GM12878 (cell line): ENCODE results near the gene PPP1R2C. TPM values are rescaled to one million over a fixed set of nuclear protein-coding genes. Genes with fewer than 3 reads are reported as not detected.

ENCODE experiments used
- ATAC-seq: fragments of 200-7000 bp; cut with Tn5 transposase; 3 replicates; pipeline ENCODE4 v1.9.1; 2020; ENCODE audit warnings: mild to moderate bottlenecking, moderate library complexity
- BruUV-seq: library from RNA; stranded (reverse); fragments of 400-500 nt; replicated peaks from 2 replicates; lab custom pipeline; 2021; lab: Mats Ljungman, UMichigan
- CTCF ChIA-PET: fragments of 300-600 bp; sonication (Branson Sonifier 250); formaldehyde crosslinking; extraction: SDS; loops from one replicate; lab custom pipeline; 2021; ENCODE audit warnings: inconsistent platforms; lab: Yijun Ruan, JAX
- POLR2A ChIA-PET: fragments of 350-600 bp; formaldehyde crosslinking; extraction: SDS; loops from one replicate; lab custom pipeline; 2021; ENCODE audit warnings: inconsistent platforms; lab: Charles Lee
- RAD21 ChIA-PET: fragments of 300-600 bp; sonication (Branson Sonifier 250); formaldehyde crosslinking; loops from one replicate; lab custom pipeline; 2023; ENCODE audit warnings: antibody characterized with exemption; ENCODE audit not compliant: unreplicated experiment; lab: Charles Lee
- SMC1A ChIA-PET: fragments of 300-600 bp; sonication (Branson Sonifier 250); formaldehyde crosslinking; loops from one replicate; lab custom pipeline; 2023; ENCODE audit not compliant: unreplicated experiment, uncharacterized antibody; lab: Charles Lee
- DNase-seq: peaks from one replicate; pipeline ENCODE4 v3.0.0-alpha.2; 2011; ENCODE audit warnings: low read depth, low spot score
- FAIRE-seq: peaks from 3 replicates; lab custom pipeline; 2011; peaks lifted over from hg19 to GRCh38; lab: Jason Lieb, UNC
- H2AFZ ChIP-seq: 2 replicates; pipeline ENCODE4 v1.6.0; 2011; ENCODE audit warnings: low read depth, low read length, control low read depth; ENCODE audit not compliant: control insufficient read depth
- H3K27ac ChIP-seq: 2 replicates; pipeline ENCODE4 v1.5.1; 2011; ENCODE audit warnings: control low read depth; ENCODE audit not compliant: control insufficient read depth, insufficient read depth
- H3K27me3 ChIP-seq, 2 experiments: replicated peaks in 1 of 2; 2 replicates each; pipeline versions ENCODE4 v1.6.0 to v1.6.1; 2011; ENCODE audit warnings: low read length in 1 of 2; ENCODE audit not compliant: control insufficient read depth in 2 of 2, insufficient read depth in 2 of 2
- H3K36me3 ChIP-seq, 2 experiments: 2 replicates each; pipeline ENCODE4 v1.5.1; 2011; ENCODE audit warnings: low read length in 1 of 2; ENCODE audit not compliant: control insufficient read depth in 2 of 2, insufficient read depth in 2 of 2
- H3K4me1 ChIP-seq: 2 replicates; pipeline ENCODE4 v1.6.1; 2011; ENCODE audit warnings: mild to moderate bottlenecking, low read length, moderate library complexity, mixed read lengths; ENCODE audit not compliant: control insufficient read depth, insufficient read depth
- H3K4me2 ChIP-seq: 2 replicates; pipeline ENCODE4 v1.6.0; 2011; ENCODE audit warnings: control low read depth; ENCODE audit not compliant: control insufficient read depth, insufficient read depth
- H3K4me3 ChIP-seq: fragments of 200-600 bp; sonication (generic); 2 replicates; pipeline ENCODE4 v1.5.1; 2016
- H3K79me2 ChIP-seq: 2 replicates; pipeline ENCODE4 v1.6.0; 2011; ENCODE audit warnings: low read length; ENCODE audit not compliant: control insufficient read depth, insufficient read depth
- H3K9ac ChIP-seq: 2 replicates; pipeline ENCODE4 v1.8.0; 2011; ENCODE audit warnings: low read length, control low read depth, mixed read lengths; ENCODE audit not compliant: control insufficient read depth, insufficient read depth
- H3K9me3 ChIP-seq: replicated peaks from 3 replicates; pipeline ENCODE4 v1.5.1; 2011; ENCODE audit warnings: mild to moderate bottlenecking, low read length; ENCODE audit not compliant: control insufficient read depth, insufficient read depth
- H4K20me1 ChIP-seq: 2 replicates; pipeline ENCODE4 v1.6.0; 2011; ENCODE audit not compliant: control insufficient read depth, insufficient read depth
- FOXM1 ChIP-seq: IDR thresholded peaks from 2 replicates; pipeline ENCODE4 v1.6.1; 2012; ENCODE audit warnings: low read depth, mild to moderate bottlenecking, inconsistent platforms, low read length, moderate library complexity
- KDM1A ChIP-seq: fragments of 200-600 bp; sonication (generic); IDR thresholded peaks from 2 replicates; pipeline ENCODE4 v1.6.1; 2016; ENCODE audit warnings: borderline replicate concordance
- PML ChIP-seq: IDR thresholded peaks from 2 replicates; pipeline ENCODE4 v1.6.1; 2012; ENCODE audit warnings: low read length, inconsistent platforms
- SMARCA5 ChIP-seq: fragments of 450-650 bp; IDR thresholded peaks from 2 replicates; pipeline ENCODE4 v1.6.1; 2017; ENCODE audit warnings: mild to moderate bottlenecking
- WGBS: methylation state at CpG from one replicate; pipeline ENCODE4 v1.1.6; 2016; ENCODE audit warnings: low lambda C conversion rate; ENCODE audit not compliant: insufficient replicate concordance, insufficient coverage; ENCODE audit errors: missing lambda C conversion rate; 5-methylcytosine and 5-hydroxymethylcytosine counted together
- in situ Hi-C: fragments of 300-500 bp; cut with MboI; formaldehyde crosslinking; loops from 9 replicates; pipeline ENCODE4 v1.14.3; 2018; ENCODE audit warnings: mixed read lengths
- intact Hi-C: fragments of 100-400 bp; cut with micrococcal nuclease; formaldehyde crosslinking; loops from one replicate; pipeline ENCODE4 v1.14.2; 2022; ENCODE audit not compliant: unreplicated experiment
- polyA plus RNA-seq, 11 experiments: library from polyadenylated mRNA; depleted of rRNA in 4 of 11; unstranded in 6 of 11; stranded (reverse) in 5 of 11; fragments of >200 nt; fragmentation: Nextera tagmentation in 4 of 11; fragmentation: Illumina TruSeq in 1 of 11; extraction: Ambion mirVana in 4 of 11; extraction: Trizol in 1 of 11; gene quantifications; 1 replicate in 1 of 11; 2 replicates in 10 of 11; pipeline versions ENCODE4 v1.2.1 to v1.2.3, GENCODE V29; 2011 to 2016; ENCODE audit warnings: inconsistent platforms in 2 of 11, missing spikeins in 2 of 11, low read depth in 1 of 11
- total RNA-seq, 4 experiments: library from RNA; depleted of rRNA in 3 of 4; stranded (reverse); fragments of >200 nt in 3 of 4; fragmentation: Illumina TruSeq in 1 of 4; extraction: Trizol in 1 of 4; gene quantifications; 2 replicates each; pipeline versions ENCODE4 v1.2.1 to v1.2.3, GENCODE V29; 2013 to 2021
- TF ChIP-seq, protein P1 (sequence below): fragments of 450-650 bp; IDR thresholded peaks from 2 replicates; pipeline ENCODE4 v1.6.1; 2018; ENCODE audit warnings: borderline replicate concordance, mild to moderate bottlenecking; ENCODE audit not compliant: partially characterized antibody
- TF ChIP-seq, protein P2 (sequence below): fragments of 450-650 bp; formaldehyde crosslinking; IDR thresholded peaks from 2 replicates; pipeline ENCODE4 v1.5.0; 2022; ENCODE audit warnings: mild to moderate bottlenecking, missing genetic modification characterization

Gene PPP1R2C
- total and polyA plus RNA-seq, 10 of the 15 experiments (the other 5 are each of a cell fraction or from before 2014, with no cell fraction given), result not detected

DNA sequence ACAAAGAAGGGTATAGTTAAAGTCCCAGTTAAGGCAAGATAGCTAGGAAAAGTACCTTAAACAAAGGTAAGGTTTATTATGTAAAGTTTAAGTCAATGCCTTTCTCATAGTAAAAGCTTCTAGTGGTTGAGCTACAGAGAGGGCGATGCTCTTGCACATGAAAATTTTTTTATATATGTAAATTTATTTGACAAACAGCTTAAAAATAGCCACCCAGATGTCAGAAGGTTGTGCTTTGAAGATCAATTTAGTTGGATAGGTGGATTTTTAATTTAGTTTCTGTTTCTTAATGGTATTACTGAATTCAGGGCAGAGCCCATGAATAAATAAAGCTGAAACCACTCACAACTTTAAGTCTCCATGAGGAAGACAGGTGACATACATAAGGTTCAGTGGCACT, 29.4 kb upstream of the PPP1R2C start:
- ChIA-PET CTCF (interaction anchor here (0.8 to 1.2 kb wide), 2 partner anchors 16 to 132 kb away, joined by 3 read pairs; no protein-coding TSS in a partner anchor), SMC1A (interaction anchor here (0.5 to 1.5 kb wide), 4 partner anchors 16 to 916 kb away, joined by 3 to 4 read pairs (median 4); no protein-coding TSS in a partner anchor), RAD21 (interaction anchor here (0.6 kb wide), 1 partner anchor 171 kb away, joined by 4 read pairs; no protein-coding TSS in a partner anchor), POLR2A (no interaction called here)
- no peaks in the 10 kb centered on the region for H4K20me1 ChIP-seq
- H3K36me3 ChIP-seq, result no peaks in the 10 kb centered on the region
- H3K4me2 ChIP-seq, result no peak overlapping the region
- no peaks in the 10 kb centered on the region for H3K79me2 ChIP-seq
- H3K9me3 ChIP-seq, result no peaks in the 10 kb centered on the region; the same call in 2 of the 3 replicates
- no peak overlapping the region for H3K9ac ChIP-seq
- no peaks in the 10 kb centered on the region for H3K4me1 ChIP-seq
- DNase-seq, result no peak
- WGBS, result 82% methylated on average over 1 of the region's 1 CpG
- no peaks in the 10 kb centered on the region for H3K27me3 ChIP-seq
- H3K27ac ChIP-seq, result no peak overlapping the region
- in situ Hi-C loops (no loop called here), intact Hi-C loops (no loop called here)
- no TSS peak for BruUV-seq
- no peak for FAIRE-seq
- ATAC-seq, result no peak
- no peak for TF ChIP-seq SMARCA5
- no peak for TF ChIP-seq FOXM1
- TF ChIP-seq KDM1A, result no peak
- TF ChIP-seq, all 136 proteins: peak for 0
- Histone ChIP-seq H2AFZ (no peak overlapping the region), H3K4me3 (no peak overlapping the region)

DNA sequence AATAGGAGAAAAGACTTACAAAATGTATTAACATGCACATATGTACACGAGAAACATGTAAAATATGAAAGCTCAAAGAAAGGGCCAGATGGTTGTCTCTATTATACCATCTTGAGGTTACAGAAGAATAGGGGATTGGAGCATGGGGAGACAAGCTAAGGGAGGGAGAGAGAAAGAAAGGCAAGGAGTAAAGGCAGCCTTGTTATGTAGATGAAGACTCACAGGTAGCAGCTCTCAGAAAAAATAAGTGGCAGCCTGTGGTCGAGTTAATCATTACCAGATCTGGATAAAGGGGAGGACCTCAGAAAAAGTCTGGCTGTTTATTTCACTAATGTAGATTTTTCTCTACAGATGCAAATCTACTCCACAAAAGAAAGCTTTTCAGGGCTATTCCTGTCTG, 26.6 kb upstream of the PPP1R2C start:
- DNase-seq (no peak), FAIRE-seq (no peak), ATAC-seq (no peak)
- WGBS, result 0% methylated on average over 2 of the region's 2 CpGs
- ChIA-PET POLR2A (no interaction called here), RAD21 (interaction anchor here (1.0 kb wide), 1 partner anchor 39 kb away, joined by 3 read pairs; no protein-coding TSS in a partner anchor), SMC1A (interaction anchor here (0.5 kb wide), 1 partner anchor 186 kb away, joined by 3 read pairs; no protein-coding TSS in a partner anchor), CTCF (interaction anchor here (1.4 kb wide), 1 partner anchor 16 kb away, joined by 3 read pairs; no protein-coding TSS in a partner anchor)
- Histone ChIP-seq H3K9ac (no peak overlapping the region), H3K4me2 (no peak overlapping the region), H2AFZ (no peak overlapping the region), H4K20me1 (no peaks in the 10 kb centered on the region), H3K9me3 (no peaks in the 10 kb centered on the region; the same call in 2 of the 3 replicates), H3K4me1 (no peaks in the 10 kb centered on the region), H3K4me3 (no peak overlapping the region), H3K27me3 (no peaks in the 10 kb centered on the region), H3K79me2 (no peaks in the 10 kb centered on the region), H3K36me3 (no peaks in the 10 kb centered on the region), H3K27ac (no peak overlapping the region)
- BruUV-seq, result no TSS peak
- TF ChIP-seq, protein P1, sequence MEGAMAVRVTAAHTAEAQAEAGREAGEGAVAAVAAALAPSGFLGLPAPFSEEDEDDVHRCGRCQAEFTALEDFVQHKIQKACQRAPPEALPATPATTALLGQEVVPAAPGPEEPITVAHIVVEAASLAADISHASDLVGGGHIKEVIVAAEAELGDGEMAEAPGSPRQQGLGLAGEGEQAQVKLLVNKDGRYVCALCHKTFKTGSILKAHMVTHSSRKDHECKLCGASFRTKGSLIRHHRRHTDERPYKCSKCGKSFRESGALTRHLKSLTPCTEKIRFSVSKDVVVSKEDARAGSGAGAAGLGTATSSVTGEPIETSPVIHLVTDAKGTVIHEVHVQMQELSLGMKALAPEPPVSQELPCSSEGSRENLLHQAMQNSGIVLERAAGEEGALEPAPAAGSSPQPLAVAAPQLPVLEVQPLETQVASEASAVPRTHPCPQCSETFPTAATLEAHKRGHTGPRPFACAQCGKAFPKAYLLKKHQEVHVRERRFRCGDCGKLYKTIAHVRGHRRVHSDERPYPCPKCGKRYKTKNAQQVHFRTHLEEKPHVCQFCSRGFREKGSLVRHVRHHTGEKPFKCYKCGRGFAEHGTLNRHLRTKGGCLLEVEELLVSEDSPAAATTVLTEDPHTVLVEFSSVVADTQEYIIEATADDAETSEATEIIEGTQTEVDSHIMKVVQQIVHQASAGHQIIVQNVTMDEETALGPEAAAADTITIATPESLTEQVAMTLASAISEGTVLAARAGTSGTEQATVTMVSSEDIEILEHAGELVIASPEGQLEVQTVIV, result no peak
- TF ChIP-seq, protein P2, sequence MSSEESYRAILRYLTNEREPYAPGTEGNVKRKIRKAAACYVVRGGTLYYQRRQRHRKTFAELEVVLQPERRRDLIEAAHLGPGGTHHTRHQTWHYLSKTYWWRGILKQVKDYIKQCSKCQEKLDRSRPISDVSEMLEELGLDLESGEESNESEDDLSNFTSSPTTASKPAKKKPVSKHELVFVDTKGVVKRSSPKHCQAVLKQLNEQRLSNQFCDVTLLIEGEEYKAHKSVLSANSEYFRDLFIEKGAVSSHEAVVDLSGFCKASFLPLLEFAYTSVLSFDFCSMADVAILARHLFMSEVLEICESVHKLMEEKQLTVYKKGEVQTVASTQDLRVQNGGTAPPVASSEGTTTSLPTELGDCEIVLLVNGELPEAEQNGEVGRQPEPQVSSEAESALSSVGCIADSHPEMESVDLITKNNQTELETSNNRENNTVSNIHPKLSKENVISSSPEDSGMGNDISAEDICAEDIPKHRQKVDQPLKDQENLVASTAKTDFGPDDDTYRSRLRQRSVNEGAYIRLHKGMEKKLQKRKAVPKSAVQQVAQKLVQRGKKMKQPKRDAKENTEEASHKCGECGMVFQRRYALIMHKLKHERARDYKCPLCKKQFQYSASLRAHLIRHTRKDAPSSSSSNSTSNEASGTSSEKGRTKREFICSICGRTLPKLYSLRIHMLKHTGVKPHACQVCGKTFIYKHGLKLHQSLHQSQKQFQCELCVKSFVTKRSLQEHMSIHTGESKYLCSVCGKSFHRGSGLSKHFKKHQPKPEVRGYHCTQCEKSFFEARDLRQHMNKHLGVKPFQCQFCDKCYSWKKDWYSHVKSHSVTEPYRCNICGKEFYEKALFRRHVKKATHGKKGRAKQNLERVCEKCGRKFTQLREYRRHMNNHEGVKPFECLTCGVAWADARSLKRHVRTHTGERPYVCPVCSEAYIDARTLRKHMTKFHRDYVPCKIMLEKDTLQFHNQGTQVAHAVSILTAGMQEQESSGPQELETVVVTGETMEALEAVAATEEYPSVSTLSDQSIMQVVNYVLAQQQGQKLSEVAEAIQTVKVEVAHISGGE (CRISPR knock-in tag), result no peak
- no peak for TF ChIP-seq FOXM1
- no peak for TF ChIP-seq PML
- in situ Hi-C loops, result no loop called here
- intact Hi-C loops, result no loop called here
